HepG2 (cell line): ENCODE measurements around the gene REST. TPM values are rescaled to one million over a fixed set of nuclear protein-coding genes. Genes with fewer than 3 reads are reported as not detected.
A peak's percentile ranks its signal among the peaks of the same experiment; 100 is the strongest.

ENCODE experiments used
- ATF1 ChIP-seq: IDR thresholded peaks from 2 replicates; pipeline ENCODE4 v1.6.1; 2016; ENCODE audit warnings: mild to moderate bottlenecking, control low read depth
- DNMT1 ChIP-seq: sonication (generic); formaldehyde crosslinking; IDR thresholded peaks from 2 replicates; pipeline ENCODE4 v1.5.1; 2020; ENCODE audit warnings: mild to moderate bottlenecking, missing genetic modification reagents
- ELF1 ChIP-seq: sonication (generic); formaldehyde crosslinking; IDR thresholded peaks from 2 replicates; pipeline ENCODE4 v1.4.0; 2020; ENCODE audit warnings: missing genetic modification reagents
- HNRNPUL1 ChIP-seq: fragments of 200-400 bp; formaldehyde crosslinking; IDR thresholded peaks from 2 replicates; pipeline ENCODE4 v1.6.1; 2017; ENCODE audit warnings: low read depth, mild to moderate bottlenecking, low read length, moderate library complexity
- MAF1 ChIP-seq: sonication (generic); formaldehyde crosslinking; IDR thresholded peaks from 2 replicates; pipeline ENCODE4 v1.5.0; 2020; ENCODE audit warnings: missing genetic modification reagents, borderline replicate concordance
- MEIS2 ChIP-seq: sonication (generic); formaldehyde crosslinking; IDR thresholded peaks from 2 replicates; pipeline ENCODE4 v1.9.0; 2021; ENCODE audit warnings: mild to moderate bottlenecking, missing genetic modification reagents
- MTERF4 ChIP-seq: sonication (generic); formaldehyde crosslinking; IDR thresholded peaks from 2 replicates; pipeline ENCODE4 v1.8.0; 2023; ENCODE audit warnings: mild to moderate bottlenecking, missing genetic modification reagents
- PRMT3 ChIP-seq: sonication (generic); formaldehyde crosslinking; IDR thresholded peaks from 2 replicates; pipeline ENCODE4 v1.8.1; 2022; ENCODE audit warnings: low read depth, mild to moderate bottlenecking, moderate library complexity, missing genetic modification reagents, borderline replicate concordance
- RORA ChIP-seq: sonication (generic); formaldehyde crosslinking; IDR thresholded peaks from 2 replicates; pipeline ENCODE4 v1.5.0; 2020; ENCODE audit warnings: mild to moderate bottlenecking, missing genetic modification reagents, moderate library complexity
- SMARCC2 ChIP-seq: fragments of 450-650 bp; IDR thresholded peaks from 2 replicates; pipeline ENCODE4 v1.6.1; 2017; ENCODE audit warnings: antibody characterized with exemption, mild to moderate bottlenecking
- USF2 ChIP-seq, 2 experiments: sonication (generic) in 1 of 2; formaldehyde crosslinking in 1 of 2; IDR thresholded peaks; 2 replicates each; pipeline versions ENCODE4 v1.5.1 to v1.6.1; 2011 to 2020; ENCODE audit warnings: borderline replicate concordance in 1 of 2, low read depth in 1 of 2, low read length in 1 of 2, mild to moderate bottlenecking in 1 of 2, missing genetic modification reagents in 1 of 2, moderate library complexity in 1 of 2
- ZBTB38 ChIP-seq: sonication (generic); formaldehyde crosslinking; IDR thresholded peaks from 2 replicates; pipeline ENCODE4 v1.5.1; 2020; ENCODE audit warnings: mild to moderate bottlenecking, missing genetic modification reagents
- ZEB1 ChIP-seq: IDR thresholded peaks from 2 replicates; pipeline ENCODE4 v1.6.1; 2012; ENCODE audit warnings: mild to moderate bottlenecking, low read depth, inconsistent platforms; ENCODE audit not compliant: insufficient replicate concordance
- ZFP90 ChIP-seq: sonication (generic); formaldehyde crosslinking; IDR thresholded peaks from 2 replicates; pipeline ENCODE4 v1.8.0; 2022; ENCODE audit warnings: missing genetic modification reagents, mild to moderate bottlenecking, inconsistent platforms, borderline replicate concordance
- ZNF225 ChIP-seq: sonication (generic); formaldehyde crosslinking; IDR thresholded peaks from 2 replicates; pipeline ENCODE4 v1.4.0; 2020; ENCODE audit warnings: mild to moderate bottlenecking, missing genetic modification reagents
- ZNF232 ChIP-seq: sonication (generic); formaldehyde crosslinking; IDR thresholded peaks from 2 replicates; pipeline ENCODE4 v1.4.0; 2020; ENCODE audit warnings: missing genetic modification reagents, borderline replicate concordance
- ZNF263 ChIP-seq: sonication (generic); formaldehyde crosslinking; IDR thresholded peaks from 2 replicates; pipeline ENCODE4 v1.4.0; 2020; ENCODE audit warnings: missing genetic modification reagents
- ZNF431 ChIP-seq: sonication (generic); formaldehyde crosslinking; IDR thresholded peaks from 2 replicates; pipeline ENCODE4 v1.9.0; 2022; ENCODE audit warnings: missing genetic modification reagents, low read depth, mild to moderate bottlenecking, borderline replicate concordance
- ZNF607 ChIP-seq: sonication (generic); formaldehyde crosslinking; IDR thresholded peaks from 2 replicates; pipeline ENCODE4 v1.5.1; 2020; ENCODE audit warnings: missing genetic modification reagents, mild to moderate bottlenecking, borderline replicate concordance
- ZNF639 ChIP-seq: conservative IDR thresholded peaks from 2 replicates; pipeline ENCODE4 v1.6.1; 2018; ENCODE audit warnings: missing genetic modification reagents
- polyA plus RNA-seq, 8 experiments: library from polyadenylated mRNA; depleted of rRNA in 3 of 8; stranded (reverse) in 7 of 8; unstranded in 1 of 8; fragments of >200 nt; fragmentation: Illumina TruSeq in 4 of 8; extraction: Trizol in 4 of 8; gene quantifications; 2 replicates each; pipeline versions ENCODE4 v1.2.1 to v1.2.3, GENCODE V29; 2011 to 2016; ENCODE audit warnings: low read depth in 4 of 8, missing spikeins in 1 of 8, mixed read lengths in 1 of 8; ENCODE audit not compliant: insufficient read depth in 1 of 8
- total RNA-seq, 5 experiments: library from RNA; depleted of rRNA; stranded (reverse); fragments of >200 nt; fragmentation: Illumina TruSeq; extraction: Trizol; gene quantifications; 2 replicates each; pipeline ENCODE4 v1.2.3, GENCODE V29; 2016; ENCODE audit warnings: low read depth in 1 of 5
- TF ChIP-seq, protein P1 (sequence below): IDR thresholded peaks from 2 replicates; pipeline ENCODE4 v1.6.1; 2012; ENCODE audit warnings: inconsistent platforms
- TF ChIP-seq, protein P2 (sequence below): sonication (generic); formaldehyde crosslinking; IDR thresholded peaks from 2 replicates; pipeline ENCODE4 v1.8.0; 2022; ENCODE audit warnings: mild to moderate bottlenecking, missing genetic modification reagents

Gene REST
- total and polyA plus RNA-seq, 2 of the 13 experiments (the other 11 are each of a cell fraction or from before 2014, with no cell fraction given) = 12.7 to 22.4 TPM

DNA sequence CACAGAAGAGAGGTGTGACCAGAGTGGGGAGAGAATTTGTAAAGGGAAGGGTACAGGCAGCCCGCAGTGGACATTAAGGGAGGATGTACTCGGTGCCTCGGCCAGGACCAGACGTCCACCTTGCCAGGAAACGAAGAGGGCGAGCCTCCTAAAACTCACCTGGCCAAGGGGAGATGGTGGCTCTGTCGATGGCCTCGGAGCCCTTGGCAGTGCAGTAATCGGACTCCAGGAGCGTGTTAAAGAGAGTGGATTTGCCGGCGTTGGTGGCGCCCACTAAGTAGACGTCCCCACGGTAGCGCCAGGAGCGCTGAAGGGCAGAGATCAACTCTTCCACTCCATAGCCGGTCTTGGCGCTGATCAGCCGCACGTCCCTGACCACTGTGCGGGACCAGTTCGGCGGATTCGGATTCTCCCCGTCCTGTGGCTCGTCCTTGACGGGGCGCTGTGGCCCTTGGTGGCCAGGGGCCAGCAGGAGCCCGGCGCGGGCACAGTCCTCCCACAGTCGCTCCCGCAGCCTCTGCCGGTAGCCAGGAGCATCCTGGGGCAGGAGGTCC lies 68.7 kb downstream of the REST start (continued):
- no peak for TF ChIP-seq ZNF607 (CRISPR knock-in tag)
- TF ChIP-seq, protein P1, sequence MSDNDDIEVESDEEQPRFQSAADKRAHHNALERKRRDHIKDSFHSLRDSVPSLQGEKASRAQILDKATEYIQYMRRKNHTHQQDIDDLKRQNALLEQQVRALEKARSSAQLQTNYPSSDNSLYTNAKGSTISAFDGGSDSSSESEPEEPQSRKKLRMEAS = peak; percentile 21; the same call in 1 of the 2 replicates
- no peak for TF ChIP-seq SMARCC2
- no peak for TF ChIP-seq ELF1 (CRISPR knock-in tag)
- no peak for TF ChIP-seq MEIS2 (CRISPR knock-in tag)
- TF ChIP-seq ZNF639 (CRISPR knock-in tag) = no peak
- no peak for TF ChIP-seq USF2 (IDR thresholded peaks at IDR 0.05; ENCODE audit: low read depth, low read length)
- no peak for TF ChIP-seq USF2 (CRISPR knock-in tag; IDR thresholded peaks at IDR 0.05; ENCODE audit: borderline replicate concordance)
- TF ChIP-seq ZNF431 = 0 out of 2 replicates have a peak, but pooled peaks have one; percentile 9
- no peak; the same call in 1 of the 2 replicates for TF ChIP-seq PRMT3
- peak; percentile 12; the same call in 1 of the 2 replicates for TF ChIP-seq ZNF263 (CRISPR knock-in tag)
- 0 out of 2 replicates have a peak, but pooled peaks have one; percentile 32 for TF ChIP-seq ZNF225 (CRISPR knock-in tag)
- no peak for TF ChIP-seq ATF1
- TF ChIP-seq ZNF232 = no peak
- TF ChIP-seq ZEB1 = no peak
- TF ChIP-seq, protein P2, sequence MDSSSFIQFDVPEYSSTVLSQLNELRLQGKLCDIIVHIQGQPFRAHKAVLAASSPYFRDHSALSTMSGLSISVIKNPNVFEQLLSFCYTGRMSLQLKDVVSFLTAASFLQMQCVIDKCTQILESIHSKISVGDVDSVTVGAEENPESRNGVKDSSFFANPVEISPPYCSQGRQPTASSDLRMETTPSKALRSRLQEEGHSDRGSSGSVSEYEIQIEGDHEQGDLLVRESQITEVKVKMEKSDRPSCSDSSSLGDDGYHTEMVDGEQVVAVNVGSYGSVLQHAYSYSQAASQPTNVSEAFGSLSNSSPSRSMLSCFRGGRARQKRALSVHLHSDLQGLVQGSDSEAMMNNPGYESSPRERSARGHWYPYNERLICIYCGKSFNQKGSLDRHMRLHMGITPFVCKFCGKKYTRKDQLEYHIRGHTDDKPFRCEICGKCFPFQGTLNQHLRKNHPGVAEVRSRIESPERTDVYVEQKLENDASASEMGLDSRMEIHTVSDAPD (CRISPR knock-in tag) = 0 out of 2 replicates have a peak, but pooled peaks have one; percentile 15
- 0 out of 2 replicates have a peak, but pooled peaks have one; percentile 28 for TF ChIP-seq MAF1 (CRISPR knock-in tag)
- TF ChIP-seq DNMT1 = no peak
- 0 out of 2 replicates have a peak, but pooled peaks have one; percentile 19 for TF ChIP-seq ZFP90
- TF ChIP-seq MTERF4 (CRISPR knock-in tag) = no peak
- TF ChIP-seq HNRNPUL1 = no peak
- TF ChIP-seq RORA (CRISPR knock-in tag) = no peak
- TF ChIP-seq ZBTB38 (CRISPR knock-in tag) = no peak
